Psoas muscle (tissue), 8 donors: ENCODE results near the gene ZNF385B. TPM values are rescaled to one million over a fixed set of nuclear protein-coding genes. Genes with fewer than 3 reads are reported as not detected.

Source experiments
- ATAC-seq, 4 donors: fragments of 200-7000 bp; cut with Tn5 transposase; one replicate each; pipeline ENCODE4 v1.9.1; 2020; ENCODE audit warnings: moderate library complexity in 3 of 4, mild to moderate bottlenecking in 2 of 4
- DNase-seq, 2 donors: peaks; one replicate each; pipeline ENCODE4 v3.0.0-alpha.2; 2020
- H3K27ac ChIP-seq: fragments of 200-600 bp; one replicate; pipeline ENCODE4 v1.8.0; 2022
- H3K27me3 ChIP-seq, 3 donors: fragments of 200-600 bp in 1 of 3; one replicate each; pipeline versions ENCODE4 v1.6.1 to v1.8.0; 2013 to 2022; ENCODE audit warnings: low read length in 2 of 3, mild to moderate bottlenecking in 2 of 3, moderate library complexity in 1 of 3; ENCODE audit not compliant: insufficient read depth in 3 of 3
- H3K36me3 ChIP-seq, 2 donors: fragments of 200-600 bp in 1 of 2; one replicate each; pipeline versions ENCODE4 v1.6.1 to v1.8.0; 2013 to 2022; ENCODE audit warnings: low read depth in 1 of 2, mild to moderate bottlenecking in 1 of 2, moderate library complexity in 1 of 2; ENCODE audit not compliant: insufficient read depth in 1 of 2
- H3K4me1 ChIP-seq: fragments of 200-600 bp; one replicate; pipeline ENCODE4 v1.8.0; 2022
- H3K4me3 ChIP-seq: fragments of 200-600 bp; one replicate; pipeline ENCODE4 v1.8.0; 2022; ENCODE audit warnings: mild to moderate bottlenecking
- H3K9me3 ChIP-seq: fragments of 200-600 bp; one replicate; pipeline ENCODE4 v1.8.0; 2022
- WGBS, 3 donors: extraction: QIAGEN DNeasy Blood & Tissue Kit; methylation state at CpG; one replicate each; pipeline versions ENCODE4 v1.1.6 to v1.1.7; 2013; 5-methylcytosine and 5-hydroxymethylcytosine counted together
- intact Hi-C, 2 donors: fragments of 100-400 bp; cut with DNase I; formaldehyde crosslinking; loops; one replicate each; pipeline versions ENCODE4 v1.11.0 to v1.14.2; 2022
- polyA plus RNA-seq, 3 donors: library from polyadenylated mRNA; stranded (reverse); fragments of 200-250 nt; gene quantifications; one replicate each; pipeline ENCODE4 v1.2.3, GENCODE V29; 2013
- total RNA-seq, 4 donors: library from RNA; stranded (reverse); fragmentation: NEBNext Ultra II Directional in 2 of 4; extraction: Animal tissue kit (Norgen Biotek cat#: 25700) in 2 of 4; gene quantifications; one replicate each; pipeline versions ENCODE4 v1.2.1 to v1.2.4, GENCODE V29; 2021 to 2023
- TF ChIP-seq, protein P1 (sequence below): fragments of 200-600 bp; IDR thresholded peaks from one replicate; pipeline ENCODE4 v1.8.0; 2022; ENCODE audit warnings: antibody characterized with exemption
- donor health status: healthy with polysubstance abuse.
- donor health status: DM: no; HTN: no; CAD: no; lungs with moderate emphysema.
- donor health status: Bipolar disorder and iron deficiency.
- donor health status: healthy.
- donor health status: DM: yes; HTN: yes; CAD: no.
- donor health status: DM: no; HTN: no; CAD: no.
- donor health status: DM: no; HTN: no; CAD: no.
- donor health status: DM: yes; HTN: yes; CAD: no.

The ZNF385B gene
- total and polyA plus RNA-seq, 7 donors, result 8.8 to 42.9 (median 18.1) TPM

DNA sequence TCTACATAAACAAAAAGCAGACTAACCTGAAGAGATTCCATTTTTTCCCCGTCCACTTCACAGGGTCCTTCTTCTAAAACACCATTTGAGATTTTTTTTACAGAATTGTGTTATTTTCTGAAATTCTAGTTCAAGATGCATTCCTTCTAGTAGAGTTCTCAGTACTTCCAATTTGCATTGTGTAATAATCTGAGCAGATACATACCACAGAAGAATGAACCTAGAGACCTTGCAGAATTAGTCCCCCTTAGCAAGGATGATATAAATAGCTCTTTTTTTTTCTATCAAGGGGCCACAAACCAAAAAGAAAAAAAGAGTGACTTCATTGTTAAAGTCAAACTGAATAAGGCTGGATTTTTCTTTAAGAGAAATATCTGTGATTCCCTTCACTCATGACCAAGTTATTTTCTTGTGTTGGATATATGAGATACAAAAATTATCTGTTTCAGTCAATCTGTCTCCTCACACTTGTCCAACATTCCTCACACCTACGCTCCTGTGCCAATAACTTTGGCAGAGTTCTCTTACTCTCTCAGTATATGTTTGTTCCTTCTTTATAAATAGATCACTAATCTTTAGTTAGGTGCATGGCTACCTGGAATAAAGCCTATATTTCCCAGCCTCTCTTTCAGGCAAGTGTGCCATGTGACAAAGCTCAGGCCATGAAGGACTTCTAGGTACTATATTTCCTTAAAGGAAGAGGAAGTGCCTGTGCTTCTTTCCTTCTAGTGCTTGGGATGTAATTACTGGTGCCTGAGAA lies 183.5 kb downstream of the ZNF385B start:
- DNase-seq (no peak), ATAC-seq (peak in 3 of 4 donors; percentile 15 to 28 (median 21))
- intact Hi-C loops, result no loop called here
- TF ChIP-seq, protein P1, sequence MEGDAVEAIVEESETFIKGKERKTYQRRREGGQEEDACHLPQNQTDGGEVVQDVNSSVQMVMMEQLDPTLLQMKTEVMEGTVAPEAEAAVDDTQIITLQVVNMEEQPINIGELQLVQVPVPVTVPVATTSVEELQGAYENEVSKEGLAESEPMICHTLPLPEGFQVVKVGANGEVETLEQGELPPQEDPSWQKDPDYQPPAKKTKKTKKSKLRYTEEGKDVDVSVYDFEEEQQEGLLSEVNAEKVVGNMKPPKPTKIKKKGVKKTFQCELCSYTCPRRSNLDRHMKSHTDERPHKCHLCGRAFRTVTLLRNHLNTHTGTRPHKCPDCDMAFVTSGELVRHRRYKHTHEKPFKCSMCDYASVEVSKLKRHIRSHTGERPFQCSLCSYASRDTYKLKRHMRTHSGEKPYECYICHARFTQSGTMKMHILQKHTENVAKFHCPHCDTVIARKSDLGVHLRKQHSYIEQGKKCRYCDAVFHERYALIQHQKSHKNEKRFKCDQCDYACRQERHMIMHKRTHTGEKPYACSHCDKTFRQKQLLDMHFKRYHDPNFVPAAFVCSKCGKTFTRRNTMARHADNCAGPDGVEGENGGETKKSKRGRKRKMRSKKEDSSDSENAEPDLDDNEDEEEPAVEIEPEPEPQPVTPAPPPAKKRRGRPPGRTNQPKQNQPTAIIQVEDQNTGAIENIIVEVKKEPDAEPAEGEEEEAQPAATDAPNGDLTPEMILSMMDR, result no peak
- Histone ChIP-seq H3K4me3 (no peak overlapping the region), H3K27me3 (no peaks in the 10 kb centered on the region), H3K36me3 (no peaks in the 10 kb centered on the region), H3K4me1 (peaks cover 20% of the 10 kb centered on the region), H3K27ac (peak overlapping the region; percentile 82), H3K9me3 (no peaks in the 10 kb centered on the region)
- 51 to 57% (median 54%) methylated on average over 2 of the region's 2 CpGs for WGBS, 3 donors

- no peaks in the 10 kb centered on the region for H3K36me3 ChIP-seq
- 3 to 6% (median 6%) methylated on average over 3 of the region's 3 CpGs for WGBS, 3 donors
- peaks cover 20% of the 10 kb centered on the region for H3K4me1 ChIP-seq
- H3K4me3 ChIP-seq, result no peak overlapping the region
- intact Hi-C loops, result no loop called here
- H3K27ac ChIP-seq, result peak overlapping the region; percentile 82
- no peak for DNase-seq
- no peaks in the 10 kb centered on the region for H3K9me3 ChIP-seq
- ATAC-seq, result peak; percentile 90 to 99 (median 94)
- TF ChIP-seq, protein P1, result no peak
- no peaks in the 10 kb centered on the region for H3K27me3 ChIP-seq
Observed at GRCh38 chr2:179677077-179677688, 184.2 kb downstream of the ZNF385B start.

GRCh38 chr2:179675435-179675834 lies 186.0 kb downstream of the ZNF385B start:
- intact Hi-C loops, result no loop called here
- Histone ChIP-seq H3K9me3 (no peaks in the 10 kb centered on the region), H3K4me3 (no peak overlapping the region), H3K4me1 (peaks cover 20% of the 10 kb centered on the region), H3K36me3 (no peaks in the 10 kb centered on the region), H3K27ac (no peak overlapping the region), H3K27me3 (no peaks in the 10 kb centered on the region)
- 94 to 95% (median 94%) methylated on average over 3 of the region's 3 CpGs for WGBS, 3 donors
- TF ChIP-seq, protein P1, result no peak
- no peak for ATAC-seq
- no peak for DNase-seq

GRCh38 chr2:179671043-179671981 lies 190.1 kb downstream of the ZNF385B start:
- peak in 1 of 2 donors; percentile 15 for DNase-seq
- Histone ChIP-seq H3K4me1 (no peaks in the 10 kb centered on the region), H3K36me3 (no peaks in the 10 kb centered on the region), H3K4me3 (no peak overlapping the region), H3K27ac (no peak overlapping the region), H3K27me3 (no peaks in the 10 kb centered on the region), H3K9me3 (no peaks in the 10 kb centered on the region)
- intact Hi-C loops, result no loop called here
- no peak for ATAC-seq
- WGBS, 3 donors, result 78 to 84% (median 81%) methylated on average over 6 of the region's 6 CpGs
- TF ChIP-seq, protein P1, result no peak
